Mucosa of rectum (tissue), 2 donors: Measurements from ENCODE around the gene MGST2.
A peak's percentile ranks its signal among the peaks of the same experiment; 100 is the strongest.

Experiments used
- H3K27ac ChIP-seq, 2 donors: one replicate each; pipeline ENCODE4 v1.7.0; 2013; ENCODE audit warnings: inconsistent platforms in 2 of 2, low read depth in 2 of 2, low read length in 2 of 2
- H3K27me3 ChIP-seq, 2 donors: one replicate each; pipeline ENCODE4 v1.7.0; 2013; ENCODE audit warnings: low read length in 2 of 2; ENCODE audit not compliant: control insufficient read depth in 2 of 2, insufficient read depth in 2 of 2
- H3K36me3 ChIP-seq, 2 donors: one replicate each; pipeline ENCODE4 v1.7.0; 2013; ENCODE audit warnings: low read length in 2 of 2; ENCODE audit not compliant: control insufficient read depth in 2 of 2, insufficient read depth in 2 of 2
- H3K4me1 ChIP-seq, 2 donors: one replicate each; pipeline ENCODE4 v1.7.0; 2013; ENCODE audit warnings: low read length in 2 of 2, mild to moderate bottlenecking in 1 of 2; ENCODE audit not compliant: control insufficient read depth in 2 of 2, insufficient read depth in 2 of 2
- H3K4me3 ChIP-seq, 2 donors: one replicate each; pipeline ENCODE4 v1.7.0; 2013; ENCODE audit warnings: low read length in 2 of 2
- H3K9ac ChIP-seq, 2 donors: one replicate each; pipeline ENCODE4 v1.7.0; 2013; ENCODE audit warnings: low read length in 2 of 2, low read depth in 1 of 2, mild to moderate bottlenecking in 1 of 2
- H3K9me3 ChIP-seq, 2 donors: one replicate each; pipeline ENCODE4 v1.7.0; 2013; ENCODE audit warnings: low read length in 2 of 2; ENCODE audit not compliant: control insufficient read depth in 2 of 2
- donor health status: healthy.
- donor health status: Normal muscosa, but diverticular disease.

MGST2 gene

GRCh38 chr4:139719381-139720101 is 53.9 kb downstream of the MGST2 start:
- no peak overlapping the region for H3K27ac ChIP-seq
- H3K27me3 ChIP-seq = no peaks in the 10 kb centered on the region
- no peak overlapping the region for H3K4me3 ChIP-seq
- H3K4me1 ChIP-seq = no peaks in the 10 kb centered on the region
- H3K36me3 ChIP-seq = peaks cover 13 to 24% of the 10 kb centered on the region in 2 donors
- no peak overlapping the region for H3K9ac ChIP-seq
- no peaks in the 10 kb centered on the region for H3K9me3 ChIP-seq

GRCh38 chr4:139720806-139721205 is 55.2 kb downstream of the MGST2 start:
- H3K27ac ChIP-seq = no peak overlapping the region
- no peak overlapping the region for H3K9ac ChIP-seq
- no peaks in the 10 kb centered on the region for H3K4me1 ChIP-seq
- no peaks in the 10 kb centered on the region for H3K9me3 ChIP-seq
- no peaks in the 10 kb centered on the region for H3K27me3 ChIP-seq
- H3K36me3 ChIP-seq = peaks cover 21 to 31% of the 10 kb centered on the region in 2 donors
- no peak overlapping the region for H3K4me3 ChIP-seq

DNA sequence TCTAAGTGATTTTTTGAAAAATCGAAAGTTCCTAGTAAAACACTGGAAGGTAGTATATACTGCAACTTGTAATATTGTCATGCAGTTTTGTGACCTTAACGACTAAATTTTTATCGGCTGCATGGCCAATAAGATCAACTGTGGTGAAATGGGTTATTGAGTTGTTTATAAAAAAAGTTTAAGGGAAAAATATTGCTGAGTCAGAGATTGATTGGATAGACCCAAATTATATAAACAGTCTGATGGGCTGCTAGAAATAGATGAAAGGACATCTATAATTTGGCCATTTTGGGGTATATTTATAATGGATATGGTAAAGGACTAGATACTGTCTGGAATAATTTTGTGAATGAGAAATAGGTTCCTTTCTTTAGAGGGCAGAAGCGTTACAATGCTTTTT is 56.2 kb downstream of the MGST2 start:
- Histone ChIP-seq H3K9me3 (no peaks in the 10 kb centered on the region), H3K36me3 (peaks cover 30 to 31% of the 10 kb centered on the region in 2 donors), H3K27me3 (no peaks in the 10 kb centered on the region)

DNA sequence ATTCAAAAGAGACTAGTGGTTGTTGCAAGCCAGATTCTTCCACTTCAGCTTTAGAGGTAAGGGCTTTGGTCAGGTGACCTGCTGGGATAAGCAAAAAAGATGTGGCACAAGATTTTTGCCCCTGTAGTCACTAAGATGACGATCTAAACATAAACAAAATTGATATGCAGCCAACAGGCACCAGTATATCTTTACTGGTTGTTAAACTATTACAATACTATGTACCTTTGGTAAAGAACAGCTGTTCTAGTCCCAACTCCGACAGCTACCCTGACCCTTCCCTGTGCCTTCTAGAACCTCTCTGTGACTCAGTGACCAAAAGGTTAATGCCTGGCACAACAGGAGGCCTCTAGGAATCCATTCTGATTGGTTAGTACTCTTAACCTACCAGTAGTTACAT is 59.6 kb downstream of the MGST2 start:
- no peak overlapping the region for H3K4me3 ChIP-seq
- H3K27me3 ChIP-seq = no peaks in the 10 kb centered on the region
- H3K27ac ChIP-seq = no peak overlapping the region
- H3K4me1 ChIP-seq = no peaks in the 10 kb centered on the region
- no peak overlapping the region for H3K9ac ChIP-seq
- no peaks in the 10 kb centered on the region for H3K9me3 ChIP-seq
- peaks cover 10 to 19% of the 10 kb centered on the region in 2 donors for H3K36me3 ChIP-seq

More for the DNA sequence above, 56.2 kb downstream of the MGST2 start:
- no peak overlapping the region for H3K9ac ChIP-seq
- no peak overlapping the region for H3K27ac ChIP-seq
- no peaks in the 10 kb centered on the region for H3K4me1 ChIP-seq
- H3K4me3 ChIP-seq = no peak overlapping the region

DNA sequence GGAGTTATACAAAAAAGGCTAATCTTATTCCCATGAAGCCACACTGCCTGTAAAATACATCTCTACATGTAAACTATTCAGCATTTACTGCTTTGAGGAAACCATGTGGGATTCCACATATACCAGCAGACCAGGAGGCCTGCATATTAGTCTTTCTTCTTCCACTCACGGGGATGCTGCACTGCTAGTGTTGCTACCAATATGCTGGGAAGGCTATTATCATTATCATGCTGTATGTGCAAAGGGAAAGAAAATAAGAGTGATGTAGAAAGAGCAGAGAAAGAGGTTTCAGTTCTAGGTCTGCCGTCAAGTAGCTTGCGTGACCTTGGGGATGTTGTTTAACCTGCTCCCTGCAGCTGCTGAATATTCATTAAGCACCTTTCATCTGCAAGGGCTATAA is 61.0 kb downstream of the MGST2 start:
- Histone ChIP-seq H3K27ac (no peak overlapping the region), H3K4me1 (no peaks in the 10 kb centered on the region), H3K27me3 (no peaks in the 10 kb centered on the region), H3K4me3 (no peak overlapping the region), H3K9me3 (no peaks in the 10 kb centered on the region), H3K36me3 (peaks cover 10 to 19% of the 10 kb centered on the region in 2 donors), H3K9ac (no peak overlapping the region)

- H3K27ac ChIP-seq = no peak overlapping the region
- no peaks in the 10 kb centered on the region for H3K9me3 ChIP-seq
- H3K27me3 ChIP-seq = no peaks in the 10 kb centered on the region
- no peak overlapping the region for H3K4me3 ChIP-seq
- no peaks in the 10 kb centered on the region for H3K4me1 ChIP-seq
- peaks cover 10 to 19% of the 10 kb centered on the region in 2 donors for H3K36me3 ChIP-seq
- no peak overlapping the region for H3K9ac ChIP-seq
These were observed 62.5 kb downstream of the MGST2 start for GRCh38 chr4:139728146-139728545.

DNA sequence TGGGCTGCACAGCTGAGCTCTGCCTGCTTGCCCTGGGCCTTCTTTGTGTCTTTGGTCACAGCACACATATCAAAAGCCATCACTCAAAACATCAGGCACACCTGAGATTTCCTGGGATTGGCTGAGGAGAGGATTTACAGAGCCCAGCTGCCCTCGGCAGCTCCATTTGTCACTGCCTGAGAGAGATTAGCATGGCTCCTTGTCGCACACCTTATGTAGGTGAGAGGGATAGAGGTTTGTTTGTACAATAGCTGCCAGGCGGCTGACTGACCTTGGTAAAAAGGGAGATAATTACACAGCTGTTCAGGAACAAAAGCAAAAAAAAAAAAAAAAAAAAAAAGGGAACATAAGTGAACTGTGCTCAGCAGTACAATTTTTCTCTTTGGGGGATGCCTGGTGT is 63.2 kb downstream of the MGST2 start:
- Histone ChIP-seq H3K4me3 (no peak overlapping the region), H3K36me3 (peaks cover 9 to 19% of the 10 kb centered on the region in 2 donors), H3K27me3 (no peaks in the 10 kb centered on the region), H3K9ac (no peak overlapping the region), H3K9me3 (no peaks in the 10 kb centered on the region), H3K27ac (no peak overlapping the region), H3K4me1 (no peaks in the 10 kb centered on the region)

DNA sequence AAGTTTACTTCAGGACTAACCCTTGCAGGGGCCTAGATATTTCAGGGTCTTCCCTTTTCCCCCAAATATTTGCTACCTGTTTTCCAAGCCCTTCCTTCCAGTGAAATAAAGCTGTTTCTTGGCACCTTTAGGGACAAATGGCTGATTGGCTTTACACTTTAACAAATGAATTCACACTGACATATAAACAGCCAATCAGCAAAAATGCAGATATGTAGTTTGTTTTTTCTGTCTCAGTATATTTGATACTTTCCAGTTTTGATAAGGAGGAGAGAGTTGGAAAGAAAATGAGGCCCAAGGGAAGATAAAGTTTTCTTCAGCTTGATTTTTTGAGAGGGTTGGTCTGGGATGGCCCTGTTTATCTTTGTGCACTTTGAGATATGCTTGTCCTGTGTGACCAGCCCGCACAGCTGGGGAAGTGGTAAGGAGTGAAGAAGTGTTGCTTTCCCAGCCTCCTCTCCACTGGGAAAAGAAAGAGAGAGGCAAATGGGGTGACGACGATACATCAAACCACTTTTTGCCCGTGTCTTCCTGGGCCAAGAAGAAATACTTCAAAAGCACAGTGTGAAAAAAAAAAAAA is 67.5 kb downstream of the MGST2 start:
- H3K4me1 ChIP-seq = peaks cover 5 to 6% of the 10 kb centered on the region in 2 donors
- no peaks in the 10 kb centered on the region for H3K9me3 ChIP-seq
- no peaks in the 10 kb centered on the region for H3K27me3 ChIP-seq
- H3K9ac ChIP-seq = no peak overlapping the region
- H3K27ac ChIP-seq = no peak overlapping the region
- no peak overlapping the region for H3K4me3 ChIP-seq
- peaks cover 0 to 1% of the 10 kb centered on the region in 2 donors for H3K36me3 ChIP-seq

DNA sequence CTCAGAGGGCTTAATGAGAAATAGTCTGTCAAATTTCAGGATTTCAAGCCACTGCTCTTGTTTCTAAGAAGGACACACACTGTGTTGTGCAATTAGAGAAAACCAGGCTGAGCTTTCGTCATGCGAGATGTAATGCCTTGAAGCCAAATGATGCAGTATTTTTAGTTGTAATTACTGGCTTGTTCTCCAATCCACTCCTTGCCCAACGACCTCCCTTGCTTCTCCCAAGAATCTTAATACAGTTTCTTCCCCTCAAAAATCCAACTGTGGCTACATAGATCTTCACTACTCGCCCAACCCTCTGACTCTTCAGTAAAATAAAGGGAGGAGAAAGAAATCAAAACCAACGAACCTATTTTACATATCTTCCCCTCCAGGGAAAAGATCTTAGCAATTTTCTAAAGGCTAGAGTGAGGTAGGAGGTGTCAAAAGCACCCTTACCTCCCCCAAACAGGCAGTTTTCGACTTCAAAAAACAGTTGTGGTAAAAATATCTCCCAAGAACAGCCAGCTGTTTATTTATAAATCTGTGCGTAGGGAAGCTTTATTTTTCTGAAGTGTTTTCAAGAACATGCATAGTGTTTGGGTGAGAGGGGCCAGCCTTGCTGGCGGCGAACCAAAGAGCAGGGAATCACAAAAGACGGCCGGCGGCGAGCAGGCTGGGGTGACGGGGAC is 68.7 kb downstream of the MGST2 start:
- Histone ChIP-seq H3K4me1 (peaks cover 5 to 6% of the 10 kb centered on the region in 2 donors), H3K9ac (peak overlapping the region in 1 of 2 donors; percentile 40), H3K4me3 (peak overlapping the region; percentile 41 to 54), H3K9me3 (no peaks in the 10 kb centered on the region), H3K27ac (peak overlapping the region; percentile 23 to 27), H3K36me3 (no peaks in the 10 kb centered on the region), H3K27me3 (no peaks in the 10 kb centered on the region)

- Histone ChIP-seq H3K36me3 (no peaks in the 10 kb centered on the region), H3K9ac (peak overlapping the region in 1 of 2 donors; percentile 40), H3K4me3 (peak overlapping the region; percentile 60 to 74), H3K27ac (peak overlapping the region; percentile 27 to 52), H3K9me3 (no peaks in the 10 kb centered on the region), H3K4me1 (peaks cover 5 to 6% of the 10 kb centered on the region in 2 donors), H3K27me3 (no peaks in the 10 kb centered on the region)
These were observed 69.3 kb downstream of the MGST2 start for GRCh38 chr4:139734875-139735380.
